Adrenal gland (tissue), 5 donors: ENCODE results near the gene SUSD1.

Source experiments
- POLR2A ChIP-seq, 2 donors: fragments of 450-650 bp; IDR thresholded peaks; one replicate each; pipeline ENCODE4 v1.6.1; 2017; ENCODE audit warnings: antibody characterized with exemption in 2 of 2, mild to moderate bottlenecking in 2 of 2, moderate library complexity in 1 of 2
- TF ChIP-seq, protein P1 (sequence below), 6 experiments: fragments of 450-650 bp in 4 of 6; fragments of 200-600 bp in 2 of 6; sonication (generic) in 1 of 6; IDR thresholded peaks; 1 replicate in 5 of 6; 2 replicates in 1 of 6; pipeline versions ENCODE4 v1.5.1 to v1.8.0; 2016 to 2021; ENCODE audit warnings: antibody characterized with exemption in 6 of 6, mild to moderate bottlenecking in 2 of 6, moderate library complexity in 1 of 6
- donor health status: DM: no; HTN: no; CAD: no.

DNA sequence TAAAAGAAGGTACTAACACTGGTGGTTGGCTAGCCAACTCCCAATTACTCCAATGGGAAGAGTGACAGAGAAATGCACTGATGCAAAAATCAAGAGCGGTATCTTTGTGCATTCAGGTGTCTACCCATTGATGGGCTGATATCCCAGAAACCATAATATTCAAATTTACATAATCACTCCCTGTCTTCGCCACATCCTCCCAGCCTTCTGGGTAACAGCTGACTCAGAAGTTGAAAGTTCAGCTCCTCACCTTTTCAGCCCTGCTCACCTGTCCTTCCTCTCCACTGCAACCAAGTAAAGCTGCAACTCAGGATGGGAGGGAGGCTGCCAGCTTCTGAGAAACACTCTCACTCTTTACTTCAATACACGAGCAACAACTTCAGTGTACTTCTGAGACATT, 6.9 kb downstream of the SUSD1 start:
- TF ChIP-seq, protein P1, sequence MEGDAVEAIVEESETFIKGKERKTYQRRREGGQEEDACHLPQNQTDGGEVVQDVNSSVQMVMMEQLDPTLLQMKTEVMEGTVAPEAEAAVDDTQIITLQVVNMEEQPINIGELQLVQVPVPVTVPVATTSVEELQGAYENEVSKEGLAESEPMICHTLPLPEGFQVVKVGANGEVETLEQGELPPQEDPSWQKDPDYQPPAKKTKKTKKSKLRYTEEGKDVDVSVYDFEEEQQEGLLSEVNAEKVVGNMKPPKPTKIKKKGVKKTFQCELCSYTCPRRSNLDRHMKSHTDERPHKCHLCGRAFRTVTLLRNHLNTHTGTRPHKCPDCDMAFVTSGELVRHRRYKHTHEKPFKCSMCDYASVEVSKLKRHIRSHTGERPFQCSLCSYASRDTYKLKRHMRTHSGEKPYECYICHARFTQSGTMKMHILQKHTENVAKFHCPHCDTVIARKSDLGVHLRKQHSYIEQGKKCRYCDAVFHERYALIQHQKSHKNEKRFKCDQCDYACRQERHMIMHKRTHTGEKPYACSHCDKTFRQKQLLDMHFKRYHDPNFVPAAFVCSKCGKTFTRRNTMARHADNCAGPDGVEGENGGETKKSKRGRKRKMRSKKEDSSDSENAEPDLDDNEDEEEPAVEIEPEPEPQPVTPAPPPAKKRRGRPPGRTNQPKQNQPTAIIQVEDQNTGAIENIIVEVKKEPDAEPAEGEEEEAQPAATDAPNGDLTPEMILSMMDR (IDR thresholded peaks at IDR 0.05), result no peak
- TF ChIP-seq POLR2A (IDR thresholded peaks at IDR 0.05), result no peak
